HEK293 (cell line): ENCODE results near the gene ADAMTSL2.

Experiments
- BCL11B ChIP-seq: fragments of 450-650 bp; formaldehyde crosslinking; IDR thresholded peaks from 2 replicates; pipeline ENCODE4 v1.5.1; 2016; ENCODE audit warnings: low read depth, missing biosample characterization, missing genetic modification characterization
- FEZF1 ChIP-seq: fragments of 450-650 bp; formaldehyde crosslinking; IDR thresholded peaks from 2 replicates; pipeline ENCODE4 v1.5.1; 2016; ENCODE audit warnings: missing biosample characterization, missing genetic modification characterization
- HIC1 ChIP-seq: fragments of 450-650 bp; formaldehyde crosslinking; IDR thresholded peaks from 2 replicates; pipeline ENCODE4 v1.5.1; 2016; ENCODE audit warnings: missing biosample characterization, missing genetic modification characterization
- INSM2 ChIP-seq: fragments of 450-650 bp; formaldehyde crosslinking; IDR thresholded peaks from 2 replicates; pipeline ENCODE4 v1.5.1; 2016; ENCODE audit warnings: missing biosample characterization, missing genetic modification characterization
- PRDM4 ChIP-seq: fragments of 450-650 bp; formaldehyde crosslinking; IDR thresholded peaks from 2 replicates; pipeline ENCODE4 v1.5.1; 2017; ENCODE audit warnings: missing biosample characterization, missing genetic modification characterization
- PRDM6 ChIP-seq: fragments of 450-650 bp; formaldehyde crosslinking; IDR thresholded peaks from 2 replicates; pipeline ENCODE4 v1.5.1; 2017; ENCODE audit warnings: missing biosample characterization, missing genetic modification characterization
- SALL2 ChIP-seq: fragments of 450-650 bp; formaldehyde crosslinking; IDR thresholded peaks from 2 replicates; pipeline ENCODE4 v1.5.0; 2017; ENCODE audit warnings: missing biosample characterization, mild to moderate bottlenecking, missing genetic modification characterization, borderline replicate concordance
- SCRT1 ChIP-seq: fragments of 450-650 bp; formaldehyde crosslinking; IDR thresholded peaks from 2 replicates; pipeline ENCODE4 v1.5.1; 2016; ENCODE audit warnings: missing biosample characterization, missing genetic modification characterization, borderline replicate concordance
- SCRT2 ChIP-seq: fragments of 450-650 bp; formaldehyde crosslinking; IDR thresholded peaks from 2 replicates; pipeline ENCODE4 v1.5.1; 2016; ENCODE audit warnings: missing biosample characterization, missing genetic modification characterization
- SP7 ChIP-seq: fragments of 450-650 bp; formaldehyde crosslinking; IDR thresholded peaks from 2 replicates; pipeline ENCODE4 v1.5.1; 2016; ENCODE audit warnings: missing biosample characterization, missing genetic modification characterization
- ZBTB1 ChIP-seq: fragments of 450-650 bp; formaldehyde crosslinking; IDR thresholded peaks from 2 replicates; pipeline ENCODE4 v1.5.1; 2016; ENCODE audit warnings: missing biosample characterization, missing genetic modification characterization
- ZFP69B ChIP-seq: fragments of 450-650 bp; formaldehyde crosslinking; IDR thresholded peaks from 2 replicates; pipeline ENCODE4 v1.5.1; 2016; ENCODE audit warnings: missing biosample characterization, missing genetic modification characterization
- ZNF184 ChIP-seq: fragments of 450-650 bp; IDR thresholded peaks from 2 replicates; pipeline ENCODE4 v1.5.1; 2018; ENCODE audit warnings: missing biosample characterization, mild to moderate bottlenecking, missing genetic modification characterization
- ZNF280C ChIP-seq: fragments of 450-650 bp; formaldehyde crosslinking; IDR thresholded peaks from 2 replicates; pipeline ENCODE4 v1.5.1; 2016; ENCODE audit warnings: missing biosample characterization, missing genetic modification characterization
- ZNF292 ChIP-seq: fragments of 450-650 bp; formaldehyde crosslinking; IDR thresholded peaks from 2 replicates; pipeline ENCODE4 v1.5.1; 2016; ENCODE audit warnings: low read depth, missing biosample characterization, missing genetic modification characterization, borderline replicate concordance
- ZNF362 ChIP-seq: fragments of 450-650 bp; formaldehyde crosslinking; IDR thresholded peaks from 2 replicates; pipeline ENCODE4 v1.5.1; 2016; ENCODE audit warnings: missing biosample characterization, missing genetic modification characterization
- ZNF521 ChIP-seq: fragments of 450-650 bp; formaldehyde crosslinking; IDR thresholded peaks from 2 replicates; pipeline ENCODE4 v1.5.1; 2017; ENCODE audit warnings: missing biosample characterization, mild to moderate bottlenecking, missing genetic modification characterization
- ZNF623 ChIP-seq: fragments of 450-650 bp; formaldehyde crosslinking; IDR thresholded peaks from 2 replicates; pipeline ENCODE4 v1.5.1; 2016; ENCODE audit warnings: missing biosample characterization, missing genetic modification characterization
- ZNF626 ChIP-seq: fragments of 450-650 bp; sonication (Bioruptor Pico); formaldehyde crosslinking; IDR thresholded peaks from 2 replicates; pipeline ENCODE4 v1.5.1; 2018; ENCODE audit warnings: missing biosample characterization, missing genetic modification characterization, inconsistent platforms
- ZNF747 ChIP-seq: fragments of 450-650 bp; formaldehyde crosslinking; IDR thresholded peaks from 2 replicates; pipeline ENCODE4 v1.5.1; 2016; ENCODE audit warnings: missing biosample characterization, missing genetic modification characterization
- ZNF792 ChIP-seq: fragments of 450-650 bp; formaldehyde crosslinking; IDR thresholded peaks from 2 replicates; pipeline ENCODE4 v1.5.1; 2016; ENCODE audit warnings: missing biosample characterization, missing genetic modification characterization
- ZNF830 ChIP-seq: fragments of 450-650 bp; IDR thresholded peaks from 2 replicates; pipeline ENCODE4 v1.5.0; 2018; ENCODE audit warnings: missing biosample characterization, missing genetic modification characterization, low read depth, mild to moderate bottlenecking, moderate library complexity
- ZNF837 ChIP-seq: fragments of 450-650 bp; formaldehyde crosslinking; IDR thresholded peaks from 2 replicates; pipeline ENCODE4 v1.5.1; 2016; ENCODE audit warnings: missing biosample characterization, missing genetic modification characterization
- ZSCAN30 ChIP-seq: fragments of 450-650 bp; IDR thresholded peaks from 2 replicates; pipeline ENCODE4 v1.5.1; 2018; ENCODE audit warnings: missing biosample characterization, mild to moderate bottlenecking, missing genetic modification characterization, moderate library complexity
- ZSCAN4 ChIP-seq: fragments of 450-650 bp; formaldehyde crosslinking; IDR thresholded peaks from 2 replicates; pipeline ENCODE4 v1.5.1; 2017; ENCODE audit warnings: missing biosample characterization, missing genetic modification characterization

The ADAMTSL2 gene

GRCh38 chr9:133584559-133585476 is 50.3 kb downstream of the ADAMTSL2 start (continued):
- TF ChIP-seq ZSCAN30 (tag by site-specific recombination), result peak; percentile 61; the same call in 1 of the 2 replicates
- TF ChIP-seq ZNF184 (tag by site-specific recombination), result no peak
- no peak for TF ChIP-seq HIC1 (tag by site-specific recombination)
- 0 out of 2 replicates have a peak, but pooled peaks have one; percentile 25 for TF ChIP-seq PRDM6 (tag by site-specific recombination)
- no peak for TF ChIP-seq ZSCAN4
- no peak for TF ChIP-seq ZNF837 (tag by site-specific recombination)
- no peak for TF ChIP-seq FEZF1 (tag by site-specific recombination)
- TF ChIP-seq SCRT1 (tag by site-specific recombination), result no peak
- no peak for TF ChIP-seq ZNF626 (tag by site-specific recombination)
- no peak for TF ChIP-seq ZNF623
- 0 out of 2 replicates have a peak, but pooled peaks have one; percentile 43 for TF ChIP-seq SCRT2
- no peak for TF ChIP-seq ZBTB1 (tag by site-specific recombination)
- no peak for TF ChIP-seq INSM2 (tag by site-specific recombination)
- no peak for TF ChIP-seq ZNF792 (tag by site-specific recombination)
- no peak; the same call in 1 of the 2 replicates for TF ChIP-seq PRDM4 (tag by site-specific recombination)
- TF ChIP-seq ZNF830 (tag by site-specific recombination), result no peak
- no peak for TF ChIP-seq ZNF521
- no peak for TF ChIP-seq ZNF747 (tag by site-specific recombination)
- TF ChIP-seq SALL2 (tag by site-specific recombination), result no peak
- TF ChIP-seq ZNF280C (tag by site-specific recombination), result no peak
- no peak for TF ChIP-seq ZNF362 (tag by site-specific recombination)
- no peak for TF ChIP-seq SP7 (tag by site-specific recombination)
- TF ChIP-seq BCL11B (tag by site-specific recombination), result no peak
- no peak for TF ChIP-seq ZFP69B (tag by site-specific recombination)
- no peak for TF ChIP-seq ZNF292 (tag by site-specific recombination)
